MM.1S (cell line): ENCODE data around the gene CYP27C1.

Experiments used
- DNase-seq: peaks from one replicate; pipeline ENCODE4 v3.0.0-alpha.2; 2015
- H2AFZ ChIP-seq: fragments of 300-600 bp; sonication (generic); 2 replicates; pipeline ENCODE4 v1.6.0; 2016; ENCODE audit warnings: antibody characterized with exemption, low read length
- H3F3A ChIP-seq: fragments of 300-600 bp; sonication (generic); 2 replicates; pipeline ENCODE4 v1.6.1; 2016; ENCODE audit warnings: mild to moderate bottlenecking, antibody characterized with exemption, low read length, moderate library complexity, mixed read lengths; ENCODE audit not compliant: insufficient read depth
- H3K27ac ChIP-seq: fragments of 300-600 bp; sonication (generic); 2 replicates; pipeline ENCODE4 v1.5.1; 2016; ENCODE audit warnings: mild to moderate bottlenecking, low read length
- H3K27me3 ChIP-seq: fragments of 300-600 bp; sonication (generic); replicated peaks from 2 replicates; pipeline ENCODE4 v1.6.0; 2016; ENCODE audit warnings: low read length; ENCODE audit not compliant: insufficient read depth
- H3K36me3 ChIP-seq: fragments of 300-600 bp; sonication (generic); replicated peaks from 2 replicates; pipeline ENCODE4 v1.6.1; 2016; ENCODE audit warnings: mild to moderate bottlenecking, low read length, mixed read lengths; ENCODE audit not compliant: insufficient read depth
- H3K4me1 ChIP-seq: fragments of 300-600 bp; sonication (generic); 2 replicates; pipeline ENCODE4 v1.6.1; 2016; ENCODE audit warnings: low read length, mixed read lengths
- H3K4me2 ChIP-seq: fragments of 300-600 bp; sonication (generic); 2 replicates; pipeline ENCODE4 v1.6.0; 2016; ENCODE audit warnings: low read depth, low read length
- H3K4me3 ChIP-seq: fragments of 300-600 bp; sonication (generic); 2 replicates; pipeline ENCODE4 v1.5.1; 2016; ENCODE audit warnings: low read length, mixed read lengths
- H3K79me2 ChIP-seq: fragments of 300-600 bp; sonication (generic); 2 replicates; pipeline ENCODE4 v1.6.1; 2016; ENCODE audit warnings: mixed run types, low read length, mixed read lengths
- H3K9ac ChIP-seq: fragments of 300-600 bp; sonication (generic); 2 replicates; pipeline ENCODE4 v1.6.1; 2016; ENCODE audit warnings: low read length, mixed read lengths
- H3K9me2 ChIP-seq: fragments of 300-600 bp; sonication (generic); replicated peaks from 2 replicates; pipeline ENCODE4 v1.6.1; 2016; ENCODE audit warnings: mild to moderate bottlenecking, low read length, mixed read lengths; ENCODE audit not compliant: insufficient read depth
- H3K9me3 ChIP-seq: fragments of 300-600 bp; sonication (generic); replicated peaks from 2 replicates; pipeline ENCODE4 v1.6.1; 2016; ENCODE audit warnings: mild to moderate bottlenecking, low read length, mixed read lengths; ENCODE audit not compliant: insufficient read depth
- H4K20me1 ChIP-seq: fragments of 300-600 bp; sonication (generic); 2 replicates; pipeline ENCODE4 v1.6.1; 2016; ENCODE audit warnings: mild to moderate bottlenecking, low read length, moderate library complexity, mixed read lengths; ENCODE audit not compliant: insufficient read depth
- EZH2 ChIP-seq: fragments of 300-600 bp; sonication (generic); optimal IDR thresholded peaks from 2 replicates; pipeline ENCODE3; 2017; ENCODE audit warnings: low read depth, mild to moderate bottlenecking, antibody characterized with exemption, low read length, mixed read lengths
- EZH2phosphoT487 ChIP-seq: fragments of 300-600 bp; sonication (generic); IDR thresholded peaks from 2 replicates; pipeline ENCODE4 v1.6.1; 2018; ENCODE audit warnings: antibody characterized with exemption, low read length
- TF ChIP-seq, protein P1 (sequence below): fragments of 300-600 bp; sonication (generic); IDR thresholded peaks from 2 replicates; pipeline ENCODE4 v1.5.1; 2016; ENCODE audit warnings: antibody characterized with exemption, low read length, mixed read lengths

CYP27C1 gene

DNA sequence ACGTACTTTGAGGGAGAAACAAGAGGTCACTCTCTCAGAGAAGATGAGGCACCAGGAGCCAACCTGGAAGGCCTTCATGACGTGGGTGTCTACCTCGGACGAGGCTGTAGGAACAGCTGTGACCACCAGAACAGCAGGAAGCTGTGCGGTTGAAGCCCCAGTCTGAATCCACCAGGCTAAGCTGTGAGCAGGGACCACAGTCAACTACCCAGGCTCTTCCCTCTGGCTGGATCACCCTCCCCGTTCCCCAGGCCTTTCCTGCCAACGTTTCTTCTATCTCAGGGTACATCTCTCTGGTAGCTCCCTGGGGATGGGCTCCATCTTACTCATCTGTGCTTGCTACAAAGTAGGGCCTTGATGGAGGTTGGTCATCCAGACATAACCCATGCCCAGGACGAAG lies 36.8 kb upstream of the CYP27C1 start:
- TF ChIP-seq EZH2 (no peak), EZH2phosphoT487 (no peak)
- TF ChIP-seq, protein P1, sequence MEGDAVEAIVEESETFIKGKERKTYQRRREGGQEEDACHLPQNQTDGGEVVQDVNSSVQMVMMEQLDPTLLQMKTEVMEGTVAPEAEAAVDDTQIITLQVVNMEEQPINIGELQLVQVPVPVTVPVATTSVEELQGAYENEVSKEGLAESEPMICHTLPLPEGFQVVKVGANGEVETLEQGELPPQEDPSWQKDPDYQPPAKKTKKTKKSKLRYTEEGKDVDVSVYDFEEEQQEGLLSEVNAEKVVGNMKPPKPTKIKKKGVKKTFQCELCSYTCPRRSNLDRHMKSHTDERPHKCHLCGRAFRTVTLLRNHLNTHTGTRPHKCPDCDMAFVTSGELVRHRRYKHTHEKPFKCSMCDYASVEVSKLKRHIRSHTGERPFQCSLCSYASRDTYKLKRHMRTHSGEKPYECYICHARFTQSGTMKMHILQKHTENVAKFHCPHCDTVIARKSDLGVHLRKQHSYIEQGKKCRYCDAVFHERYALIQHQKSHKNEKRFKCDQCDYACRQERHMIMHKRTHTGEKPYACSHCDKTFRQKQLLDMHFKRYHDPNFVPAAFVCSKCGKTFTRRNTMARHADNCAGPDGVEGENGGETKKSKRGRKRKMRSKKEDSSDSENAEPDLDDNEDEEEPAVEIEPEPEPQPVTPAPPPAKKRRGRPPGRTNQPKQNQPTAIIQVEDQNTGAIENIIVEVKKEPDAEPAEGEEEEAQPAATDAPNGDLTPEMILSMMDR, result no peak
- H3K27me3 ChIP-seq, result no peaks in the 10 kb centered on the region
- no peaks in the 10 kb centered on the region for H3K4me1 ChIP-seq
- no peak for DNase-seq
- no peaks in the 10 kb centered on the region for H3F3A ChIP-seq
- no peak overlapping the region for H3K4me2 ChIP-seq
- H3K36me3 ChIP-seq, result no peaks in the 10 kb centered on the region; the same call in 1 of the 2 replicates
- no peaks in the 10 kb centered on the region for H3K9me2 ChIP-seq
- H3K4me3 ChIP-seq, result no peak overlapping the region
- no peak overlapping the region for H3K9ac ChIP-seq
- no peaks in the 10 kb centered on the region for H3K79me2 ChIP-seq
- no peak overlapping the region for H2AFZ ChIP-seq
- H3K9me3 ChIP-seq, result no peaks in the 10 kb centered on the region
- no peak overlapping the region for H3K27ac ChIP-seq
- no peaks in the 10 kb centered on the region for H4K20me1 ChIP-seq

DNA sequence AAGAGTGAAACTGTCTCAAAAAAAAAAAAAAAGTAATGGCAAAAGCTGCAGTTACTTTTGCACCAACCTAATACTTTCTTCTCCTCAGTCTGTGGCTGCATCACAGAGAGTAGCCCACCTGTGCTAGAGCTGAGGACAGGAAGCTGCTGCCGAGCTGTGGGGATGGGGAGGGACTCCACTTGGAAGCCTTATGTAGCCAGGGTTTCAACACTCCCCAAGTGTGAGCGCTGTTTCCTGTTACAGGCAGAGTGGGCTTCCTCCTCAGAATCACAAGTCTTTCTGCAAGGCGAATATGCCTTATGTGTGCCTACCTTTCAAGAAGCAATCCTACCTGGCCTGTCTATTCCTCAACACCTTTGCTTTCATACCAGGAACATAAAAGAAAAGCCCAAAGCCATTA lies 36.3 kb upstream of the CYP27C1 start:
- H3K4me2 ChIP-seq, result no peak overlapping the region
- no peak overlapping the region for H3K4me3 ChIP-seq
- H3K9me3 ChIP-seq, result no peaks in the 10 kb centered on the region
- H4K20me1 ChIP-seq, result no peaks in the 10 kb centered on the region
- no peak overlapping the region for H3K9ac ChIP-seq
- H3K4me1 ChIP-seq, result no peaks in the 10 kb centered on the region
- H3K79me2 ChIP-seq, result no peaks in the 10 kb centered on the region
- DNase-seq, result no peak
- no peaks in the 10 kb centered on the region for H3K9me2 ChIP-seq
- no peaks in the 10 kb centered on the region for H3K27me3 ChIP-seq
- H3K36me3 ChIP-seq, result no peaks in the 10 kb centered on the region; the same call in 1 of the 2 replicates
- H2AFZ ChIP-seq, result no peak overlapping the region
- no peak overlapping the region for H3K27ac ChIP-seq
- TF ChIP-seq, protein P1, result no peak
- TF ChIP-seq EZH2phosphoT487, result no peak
- no peak for TF ChIP-seq EZH2
- no peaks in the 10 kb centered on the region for H3F3A ChIP-seq

DNA sequence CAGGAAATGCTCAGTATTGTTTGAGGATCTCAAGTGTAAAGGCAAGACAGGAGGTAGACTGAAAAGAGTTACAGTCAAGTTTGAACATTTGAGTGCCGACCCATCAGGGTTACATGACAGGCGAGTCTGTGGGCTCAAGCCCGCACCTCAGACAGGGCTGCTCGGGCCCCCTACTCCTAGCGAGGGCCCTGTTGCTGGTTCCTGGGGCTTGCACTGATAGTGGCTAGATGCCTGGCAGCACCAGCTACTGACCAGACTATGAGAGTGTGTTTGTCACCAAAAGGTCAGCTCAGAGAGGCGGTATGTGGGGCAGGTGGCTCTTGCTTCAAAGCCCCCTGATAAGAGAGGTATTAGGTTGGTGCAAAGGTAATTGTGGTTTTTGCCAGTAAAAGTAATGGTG lies 35.6 kb upstream of the CYP27C1 start:
- TF ChIP-seq, protein P1, result no peak
- TF ChIP-seq EZH2 (no peak), EZH2phosphoT487 (no peak)
- Histone ChIP-seq H3F3A (no peaks in the 10 kb centered on the region), H3K27ac (no peak overlapping the region), H3K36me3 (no peaks in the 10 kb centered on the region; the same call in 1 of the 2 replicates), H3K9me2 (no peaks in the 10 kb centered on the region), H4K20me1 (no peaks in the 10 kb centered on the region), H2AFZ (no peak overlapping the region), H3K9ac (no peak overlapping the region), H3K9me3 (no peaks in the 10 kb centered on the region), H3K4me2 (no peak overlapping the region), H3K79me2 (no peaks in the 10 kb centered on the region), H3K4me1 (no peaks in the 10 kb centered on the region), H3K4me3 (no peak overlapping the region), H3K27me3 (no peaks in the 10 kb centered on the region)
- DNase-seq, result no peak
